Activated CD4-positive, alpha-beta memory T cell treated with anti-CD3 and anti-CD28 coated beads, Interleukin-2, amount 10 ng/mL, durations not matched to agents 7 days and 5 days (primary cell): ENCODE data around the gene RASGEF1C. TPM values are rescaled to one million over a fixed set of nuclear protein-coding genes. Genes with fewer than 3 reads are reported as not detected.

Experiments used
- CTCF ChIA-PET: fragments of 350-600 bp; sonication (Branson Sonifier 250); formaldehyde crosslinking; loops from one replicate; lab custom pipeline; 2021; ENCODE audit warnings: antibody characterized with exemption, inconsistent platforms; lab: Charles Lee
- POLR2A ChIA-PET: fragments of 350-600 bp; sonication (Branson Sonifier 250); formaldehyde crosslinking; loops from one replicate; lab custom pipeline; 2021; ENCODE audit warnings: antibody characterized with exemption; lab: Charles Lee
- DNase-seq: peaks from one replicate; pipeline ENCODE4 v3.0.0-alpha.2; 2020
- H3K27ac Mint-ChIP-seq: one replicate; pipeline ENCODE4 v1.8.0; 2021; ENCODE audit warnings: mild to moderate bottlenecking, mixed read lengths
- H3K27me3 Mint-ChIP-seq: one replicate; pipeline ENCODE4 v1.8.0; 2021; ENCODE audit warnings: mixed read lengths
- H3K36me3 Mint-ChIP-seq: one replicate; pipeline ENCODE4 v1.8.0; 2021; ENCODE audit warnings: low read depth, mixed read lengths
- H3K4me1 Mint-ChIP-seq: one replicate; pipeline ENCODE4 v1.8.0; 2021; ENCODE audit warnings: mixed read lengths
- H3K4me3 Mint-ChIP-seq: one replicate; pipeline ENCODE4 v1.8.0; 2021; ENCODE audit warnings: mild to moderate bottlenecking, mixed read lengths
- H3K9me3 Mint-ChIP-seq: one replicate; pipeline ENCODE4 v1.8.0; 2021; ENCODE audit warnings: mixed read lengths
- total RNA-seq, 2 experiments: library from RNA; stranded (reverse); gene quantifications; one replicate each; pipeline ENCODE4 v1.2.3, GENCODE V29; 2021

The RASGEF1C gene
- total RNA-seq, 2 experiments from 2014 or later: not detected

DNA sequence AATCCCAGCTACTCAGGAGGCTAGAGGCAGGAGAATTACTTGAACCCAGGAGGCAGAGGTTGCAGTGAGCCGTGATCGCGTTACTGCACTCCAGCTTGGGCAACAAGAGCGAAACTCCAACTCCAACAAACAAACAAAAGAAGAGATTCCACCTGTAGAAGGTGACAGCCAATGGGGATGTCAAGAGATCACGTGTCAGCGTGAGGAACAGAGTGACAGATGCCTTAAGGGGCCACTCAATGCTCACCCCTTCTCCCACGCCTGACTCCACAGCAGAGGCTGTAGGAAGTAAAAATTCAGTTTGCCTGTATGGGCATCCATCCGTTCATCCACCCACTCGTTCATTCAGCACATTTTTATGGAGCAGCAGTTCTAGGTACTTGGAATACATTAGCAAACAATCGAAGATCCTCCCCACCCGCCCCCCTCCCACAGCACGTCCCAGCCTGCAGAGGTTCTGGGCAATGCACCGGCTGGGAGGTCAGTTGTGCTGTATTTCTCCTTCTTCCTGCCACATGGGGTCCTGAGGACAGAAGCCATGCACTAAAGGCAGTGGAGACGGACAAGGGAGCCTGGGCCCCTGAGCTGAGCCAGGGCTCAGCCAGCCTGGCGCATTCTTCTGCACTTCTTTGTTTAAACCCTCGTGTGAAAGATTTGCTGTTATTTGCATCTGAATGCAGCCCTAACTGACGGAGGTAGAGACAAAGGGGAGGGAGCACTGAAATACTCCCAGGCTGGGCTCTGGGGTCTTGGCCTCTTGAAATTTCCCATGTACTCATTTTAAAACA, 126.2 kb downstream of the RASGEF1C start:
- no peaks in the 10 kb centered on the region for H3K36me3 Mint-ChIP-seq
- ChIA-PET CTCF (interaction anchor here (0.7 kb wide), 1 partner anchor 33 kb away, joined by 3 read pairs; no protein-coding TSS in a partner anchor), POLR2A (no interaction called here)
- DNase-seq: no peak
- H3K9me3 Mint-ChIP-seq: no peaks in the 10 kb centered on the region
- H3K4me1 Mint-ChIP-seq: peaks cover 9% of the 10 kb centered on the region
- H3K27me3 Mint-ChIP-seq: peaks cover 15% of the 10 kb centered on the region
- H3K4me3 Mint-ChIP-seq: no peak overlapping the region
- H3K27ac Mint-ChIP-seq: no peak overlapping the region

DNA sequence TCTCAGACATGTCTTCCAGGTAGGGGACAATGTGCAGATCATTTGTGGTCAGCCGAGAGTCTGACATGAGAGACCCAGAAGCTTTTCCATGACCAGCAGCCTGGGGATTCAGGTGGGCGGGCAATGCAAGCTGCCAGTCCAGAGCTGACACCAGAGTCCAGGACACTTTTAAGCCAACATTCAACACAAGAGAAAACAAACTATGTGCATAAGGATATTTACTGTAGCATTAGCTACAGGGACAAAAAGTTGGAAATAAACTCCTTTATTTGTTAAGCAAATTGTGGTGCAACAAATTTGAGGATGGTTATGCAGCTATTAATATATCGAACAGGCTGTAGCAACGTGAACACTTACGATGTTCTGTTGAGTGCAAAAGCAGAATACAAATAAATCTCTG, 127.5 kb downstream of the RASGEF1C start:
- H3K4me1 Mint-ChIP-seq: peaks cover 8% of the 10 kb centered on the region
- H3K4me3 Mint-ChIP-seq: no peak overlapping the region
- POLR2A ChIA-PET: no interaction called here
- peaks cover 15% of the 10 kb centered on the region for H3K27me3 Mint-ChIP-seq
- CTCF ChIA-PET: interaction anchor here (1.5 kb wide), 1 partner anchor 10 kb away, joined by 4 read pairs; no protein-coding TSS in a partner anchor
- H3K27ac Mint-ChIP-seq: no peak overlapping the region
- no peak for DNase-seq
- H3K9me3 Mint-ChIP-seq: no peaks in the 10 kb centered on the region
- no peaks in the 10 kb centered on the region for H3K36me3 Mint-ChIP-seq

DNA sequence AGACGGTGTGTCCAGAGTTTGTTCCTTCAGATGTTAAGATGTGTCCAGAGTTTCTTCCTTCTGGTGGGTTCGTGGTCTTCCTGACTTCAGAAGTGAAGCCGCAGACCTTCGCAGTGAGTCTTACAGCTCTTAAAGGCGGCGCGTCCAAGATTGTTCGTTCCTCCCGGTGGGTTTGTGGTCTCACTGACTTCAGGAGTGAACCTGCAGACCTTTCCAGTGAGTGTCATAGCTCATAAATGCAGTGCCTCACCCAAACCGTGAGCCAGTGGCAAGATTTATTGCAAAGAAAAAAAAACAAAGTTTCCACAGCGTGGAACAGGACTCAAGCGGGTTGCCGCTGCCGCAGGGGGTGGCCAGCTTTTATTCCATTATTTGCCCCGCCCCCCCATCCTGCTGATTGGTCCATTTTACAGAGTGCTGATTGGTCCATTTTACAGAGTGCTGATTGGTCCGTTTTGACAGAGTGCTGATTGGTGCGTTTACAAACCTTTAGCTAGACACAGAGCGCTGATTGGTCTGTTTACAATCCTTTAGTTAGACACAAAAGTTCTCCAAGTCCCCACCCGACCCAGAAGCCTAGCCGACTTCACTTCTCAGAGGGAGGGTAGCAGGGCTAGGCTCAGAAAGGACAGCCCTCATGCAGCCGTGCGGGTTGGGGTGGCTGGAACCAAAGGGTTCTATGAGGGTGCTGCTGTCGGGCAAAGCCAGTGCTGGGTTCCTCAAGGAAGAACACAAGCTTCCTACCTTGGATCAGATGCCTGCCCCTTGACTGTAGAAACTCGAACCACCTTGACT, 128.3 kb downstream of the RASGEF1C start:
- peaks cover 3% of the 10 kb centered on the region for H3K4me1 Mint-ChIP-seq
- no peaks in the 10 kb centered on the region for H3K36me3 Mint-ChIP-seq
- ChIA-PET CTCF (interaction anchor here (0.6 to 1.5 kb wide), 2 partner anchors 10 to 279 kb away, joined by 3 to 4 read pairs; no protein-coding TSS in a partner anchor), POLR2A (no interaction called here)
- H3K4me3 Mint-ChIP-seq: no peak overlapping the region
- H3K27me3 Mint-ChIP-seq: peaks cover 15% of the 10 kb centered on the region
- H3K27ac Mint-ChIP-seq: no peak overlapping the region
- no peaks in the 10 kb centered on the region for H3K9me3 Mint-ChIP-seq
- DNase-seq: no peak

- peaks cover 15% of the 10 kb centered on the region for H3K27me3 Mint-ChIP-seq
- H3K27ac Mint-ChIP-seq: no peak overlapping the region
- DNase-seq: no peak
- POLR2A ChIA-PET: no interaction called here
- CTCF ChIA-PET: interaction anchor here (0.8 to 1.5 kb wide), 2 partner anchors 11 kb away, joined by 3 to 4 read pairs; no protein-coding TSS in a partner anchor
- no peaks in the 10 kb centered on the region for H3K36me3 Mint-ChIP-seq
- H3K9me3 Mint-ChIP-seq: no peaks in the 10 kb centered on the region
- no peak overlapping the region for H3K4me3 Mint-ChIP-seq
- peaks cover 1% of the 10 kb centered on the region for H3K4me1 Mint-ChIP-seq
Observed at GRCh38 chr5:180079702-180080466, 129.1 kb downstream of the RASGEF1C start.

- ChIA-PET POLR2A (no interaction called here), CTCF (interaction anchor here (0.9 kb wide), 1 partner anchor 13 kb away, joined by 3 read pairs; no protein-coding TSS in a partner anchor)
- no peak overlapping the region for H3K27ac Mint-ChIP-seq
- H3K9me3 Mint-ChIP-seq: no peaks in the 10 kb centered on the region
- peaks cover 19% of the 10 kb centered on the region for H3K27me3 Mint-ChIP-seq
- DNase-seq: no peak
- H3K4me1 Mint-ChIP-seq: peaks cover 3% of the 10 kb centered on the region
- no peak overlapping the region for H3K4me3 Mint-ChIP-seq
- no peaks in the 10 kb centered on the region for H3K36me3 Mint-ChIP-seq
Observed at GRCh38 chr5:180078348-180078747, 130.7 kb downstream of the RASGEF1C start.

DNA sequence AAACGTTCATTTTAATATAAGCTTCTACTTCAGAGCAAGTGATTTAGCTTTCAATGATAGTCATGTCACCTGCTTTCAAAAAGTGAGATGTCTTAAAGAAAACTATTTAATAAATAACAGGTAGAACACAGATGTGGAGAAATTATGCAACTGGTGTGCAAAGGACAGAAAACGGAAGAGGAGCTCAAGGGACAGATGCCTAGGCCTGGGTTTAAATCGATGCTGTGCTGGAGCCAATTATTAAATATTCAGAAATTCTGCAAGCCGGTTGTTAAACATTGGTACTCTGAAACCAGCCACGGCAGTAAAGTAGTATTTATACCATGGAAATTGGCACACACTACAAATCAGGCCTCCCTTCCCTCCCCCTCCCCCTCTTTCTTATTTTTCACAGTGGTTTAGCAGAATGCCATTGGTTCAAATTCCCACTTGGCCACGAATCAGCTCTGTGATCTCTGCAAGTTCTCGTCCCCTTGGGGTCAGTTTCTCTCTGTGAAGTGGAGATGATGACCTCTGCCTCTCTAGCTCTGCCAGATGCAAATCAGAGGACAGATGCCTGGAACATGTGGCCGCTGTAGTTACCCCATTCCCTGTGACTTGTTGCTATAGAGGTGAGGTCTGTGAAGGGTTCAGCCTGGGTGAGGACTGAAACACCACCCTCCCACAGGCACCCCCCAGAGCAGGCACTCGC, 131.3 kb downstream of the RASGEF1C start:
- Mint-ChIP-seq H3K36me3 (peaks cover 2% of the 10 kb centered on the region), H3K27ac (no peak overlapping the region), H3K9me3 (peaks cover 2% of the 10 kb centered on the region), H3K4me1 (peaks cover 4% of the 10 kb centered on the region), H3K27me3 (peaks cover 21% of the 10 kb centered on the region), H3K4me3 (no peak overlapping the region)
- ChIA-PET CTCF (no interaction called here), POLR2A (no interaction called here)
- DNase-seq: no peak

DNA sequence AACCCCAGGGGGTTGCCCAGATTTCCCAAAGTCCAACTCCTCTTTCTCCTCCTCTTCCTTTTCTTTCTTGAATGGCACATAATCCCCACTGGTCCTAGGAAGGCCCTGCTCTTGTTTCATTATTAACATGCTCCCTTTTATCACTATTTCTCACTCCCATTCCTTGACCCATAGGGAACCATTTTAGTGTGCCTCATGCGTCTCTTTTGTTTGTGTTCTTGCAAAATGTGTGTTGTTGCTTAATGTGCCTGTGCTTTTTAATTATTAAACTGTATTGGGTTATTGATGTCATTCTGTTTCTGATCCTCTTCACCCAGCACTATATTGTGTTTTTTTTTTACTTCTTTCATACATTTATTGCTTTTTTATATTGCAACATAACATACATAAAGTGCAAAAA, 133.3 kb downstream of the RASGEF1C start:
- Mint-ChIP-seq H3K4me3 (no peak overlapping the region), H3K27me3 (peaks cover 27% of the 10 kb centered on the region), H3K9me3 (peaks cover 4% of the 10 kb centered on the region), H3K27ac (no peak overlapping the region), H3K36me3 (peaks cover 2% of the 10 kb centered on the region), H3K4me1 (peaks cover 13% of the 10 kb centered on the region)
- CTCF ChIA-PET: no interaction called here
- no peak for DNase-seq
- POLR2A ChIA-PET: no interaction called here

GRCh38 chr5:180074462-180074861, 134.5 kb downstream of the RASGEF1C start:
- Mint-ChIP-seq H3K27me3 (peaks cover 31% of the 10 kb centered on the region), H3K4me3 (no peak overlapping the region), H3K27ac (no peak overlapping the region), H3K4me1 (peaks cover 18% of the 10 kb centered on the region), H3K9me3 (peaks cover 4% of the 10 kb centered on the region), H3K36me3 (peaks cover 2% of the 10 kb centered on the region)
- ChIA-PET POLR2A (no interaction called here), CTCF (interaction anchor here (1.2 kb wide), 1 partner anchor 14 kb away, joined by 3 read pairs; no protein-coding TSS in a partner anchor)
- no peak for DNase-seq

DNA sequence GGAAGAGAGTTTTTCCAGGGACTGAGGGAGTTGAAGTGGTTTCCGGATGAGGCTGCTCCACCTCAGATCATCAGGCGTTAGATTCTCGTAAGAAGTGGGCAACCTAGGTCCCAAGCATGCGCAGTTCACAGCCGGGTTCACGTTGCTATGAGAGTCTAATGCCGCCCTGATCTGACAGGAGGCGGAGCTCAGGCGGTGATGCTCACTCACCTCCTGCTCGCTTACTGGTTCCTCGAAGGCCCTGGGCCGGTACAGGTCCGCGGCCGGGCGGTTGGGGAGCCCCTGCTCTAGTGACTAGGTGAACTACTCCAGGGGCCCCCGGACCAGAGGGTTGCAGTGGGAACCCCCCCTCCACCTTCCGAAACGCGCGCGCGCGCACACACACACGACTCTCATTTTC, 136.5 kb downstream of the RASGEF1C start:
- Mint-ChIP-seq H3K9me3 (peaks cover 4% of the 10 kb centered on the region), H3K27ac (no peak overlapping the region), H3K4me3 (peak overlapping the region; percentile 41), H3K4me1 (peaks cover 18% of the 10 kb centered on the region), H3K27me3 (peaks cover 27% of the 10 kb centered on the region), H3K36me3 (peaks cover 2% of the 10 kb centered on the region)
- no peak for DNase-seq
- POLR2A ChIA-PET: no interaction called here
- CTCF ChIA-PET: no interaction called here

DNA sequence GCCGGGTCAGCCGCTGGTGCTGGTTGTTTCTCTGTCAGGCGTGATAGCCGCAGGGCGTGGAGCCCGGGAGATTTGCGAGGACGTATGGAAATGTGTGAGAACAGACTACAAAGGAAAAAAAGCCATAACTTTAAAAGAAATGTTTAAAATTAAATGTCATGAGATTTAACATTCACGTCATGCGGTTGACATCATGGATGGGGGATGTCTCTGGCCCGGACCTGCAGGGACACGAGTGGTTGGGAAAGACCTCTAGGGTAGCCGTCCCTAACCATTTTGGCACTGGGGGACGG, 136.8 kb downstream of the RASGEF1C start:
- Mint-ChIP-seq H3K36me3 (peaks cover 2% of the 10 kb centered on the region), H3K9me3 (peaks cover 4% of the 10 kb centered on the region), H3K4me1 (peaks cover 18% of the 10 kb centered on the region), H3K27me3 (peaks cover 27% of the 10 kb centered on the region), H3K4me3 (peak overlapping the region; percentile 41), H3K27ac (no peak overlapping the region)
- CTCF ChIA-PET: no interaction called here
- POLR2A ChIA-PET: no interaction called here
- DNase-seq: no peak

DNA sequence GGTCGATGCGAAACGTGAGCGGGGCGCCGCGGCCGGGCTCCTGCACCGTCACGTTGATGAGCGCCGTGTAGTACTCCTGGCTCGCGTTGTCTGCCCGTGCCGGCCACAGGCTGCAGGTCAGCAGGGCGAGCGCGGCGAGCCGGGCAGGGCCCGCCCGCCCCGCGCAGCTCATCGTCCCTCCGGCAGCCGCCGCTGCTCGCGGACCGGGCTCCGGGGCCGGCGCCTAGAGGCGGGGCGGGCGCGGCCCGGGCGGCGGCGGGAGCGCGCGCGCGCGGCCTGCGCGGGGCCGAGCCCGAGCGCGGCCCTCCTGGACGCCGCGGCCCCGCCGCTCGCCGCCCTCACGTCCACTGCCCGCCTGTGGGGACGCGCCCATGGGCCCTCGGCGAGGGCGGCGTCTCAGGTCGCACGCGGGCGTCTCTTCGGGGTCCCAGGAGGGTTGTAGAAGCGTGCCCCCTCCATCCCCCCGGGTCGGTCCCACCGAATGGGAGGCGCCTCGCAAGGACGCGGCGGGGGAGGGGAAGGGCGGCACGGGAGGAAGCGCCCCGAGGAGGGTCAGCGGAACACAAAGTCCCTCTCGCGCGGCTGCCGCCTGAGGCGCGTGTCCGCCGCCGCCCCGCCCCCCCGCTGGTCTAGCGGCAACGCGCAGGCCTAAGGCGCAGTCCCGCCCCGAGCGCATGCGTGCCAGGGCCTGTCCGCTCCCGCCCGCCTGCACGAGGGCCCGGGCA, 137.3 kb downstream of the RASGEF1C start, which contains the start of gene RNF130:
TSS of gene RNF130 (minus strand) at position 229 of the 725 bp plus-strand sequence. CDS start at position 172, 57 bp downstream.
- peaks cover 18% of the 10 kb centered on the region for H3K4me1 Mint-ChIP-seq
- H3K4me3 Mint-ChIP-seq: peak within 1 kb of the TSS; percentile 69
- H3K27ac Mint-ChIP-seq: no peak within 1 kb of the TSS
- ChIA-PET POLR2A (no interaction called here), CTCF (interaction anchor here (0.7 kb wide), 1 partner anchor 260 kb away, joined by 3 read pairs; no protein-coding TSS in a partner anchor)
- DNase-seq: peak; percentile 81
- H3K36me3 Mint-ChIP-seq: peaks cover 2% of the 10 kb centered on the region
- H3K27me3 Mint-ChIP-seq: peaks cover 27% of the 10 kb centered on the region
- H3K9me3 Mint-ChIP-seq: peaks cover 4% of the 10 kb centered on the region
